Upper lobe of left lung (tissue), 6 donors: ENCODE results near the gene SCARB2. TPM values are rescaled to one million over a fixed set of nuclear protein-coding genes. Genes with fewer than 3 reads are reported as not detected.

ENCODE experiments used
- ATAC-seq, 2 donors: fragments of 200-7000 bp; cut with Tn5 transposase; one replicate each; pipeline ENCODE4 v1.9.1; 2022; ENCODE audit warnings: mild to moderate bottlenecking in 2 of 2, moderate library complexity in 2 of 2; ENCODE audit not compliant: low FRiP score in 2 of 2
- DNase-seq, 2 donors: peaks; one replicate each; pipeline ENCODE4 v3.0.0-alpha.2; 2019 to 2020
- H3K27ac ChIP-seq, 4 donors: fragments of 200-600 bp; sonication (generic); one replicate each; pipeline ENCODE4 v1.5.1; 2016 to 2019
- H3K27me3 ChIP-seq, 4 donors: fragments of 200-600 bp; sonication (generic); one replicate each; pipeline ENCODE4 v1.5.1; 2017 to 2019
- H3K36me3 ChIP-seq, 4 donors: fragments of 200-600 bp; sonication (generic); one replicate each; pipeline ENCODE4 v1.5.1; 2016 to 2019
- H3K4me1 ChIP-seq, 4 donors: fragments of 200-600 bp; sonication (generic); one replicate each; pipeline ENCODE4 v1.5.1; 2018 to 2019
- H3K4me3 ChIP-seq, 4 donors: fragments of 200-600 bp; sonication (generic); one replicate each; pipeline ENCODE4 v1.5.1; 2017 to 2019; ENCODE audit warnings: mild to moderate bottlenecking in 2 of 4, moderate library complexity in 1 of 4
- H3K9me3 ChIP-seq, 4 donors: fragments of 200-600 bp; sonication (generic); one replicate each; pipeline ENCODE4 v1.5.1; 2018 to 2019
- CTCF ChIP-seq, 6 experiments: fragments of 450-650 bp in 4 of 6; fragments of 200-600 bp in 2 of 6; sonication (generic) in 2 of 6; IDR thresholded peaks; one replicate each; pipeline ENCODE4 v1.5.1; 2016 to 2019; ENCODE audit warnings: antibody characterized with exemption in 6 of 6
- EP300 ChIP-seq, 4 donors: sonication (generic); formaldehyde crosslinking; IDR thresholded peaks; one replicate each; pipeline ENCODE4 v1.5.1; 2017; ENCODE audit warnings: antibody characterized with exemption in 4 of 4, control low read depth in 2 of 4
- POLR2A ChIP-seq, 4 donors: fragments of 450-650 bp; IDR thresholded peaks; one replicate each; pipeline ENCODE4 v1.5.1; 2016 to 2017; ENCODE audit warnings: antibody characterized with exemption in 4 of 4, mild to moderate bottlenecking in 2 of 4
- POLR2AphosphoS5 ChIP-seq, 2 donors: sonication (generic); formaldehyde crosslinking; IDR thresholded peaks; one replicate each; pipeline ENCODE4 v1.5.1; 2017; ENCODE audit warnings: antibody characterized with exemption in 2 of 2
- WGBS, 2 donors: methylation state at CpG; one replicate each; pipeline ENCODE4 v1.1.5; 2017 to 2018; 5-methylcytosine and 5-hydroxymethylcytosine counted together
- total RNA-seq, 6 donors: library from RNA; depleted of rRNA in 4 of 6; stranded (reverse); fragments of >200 nt in 4 of 6; gene quantifications; one replicate each; pipeline versions ENCODE4 v1.1.0 to v1.2.1, GENCODE V29; 2016 to 2021
- donor health status: DM: no; HTN: no; CAD: no; lungs with moderate emphysema.
- donor health status: DM: no; HTN: yes; CAD: no; lungs with severe emphysema.

SCARB2 gene
- total RNA-seq, 6 donors from 2014 or later, result 103 to 190 (median 174) TPM

GRCh38 chr4:76200771-76201231 lies 12.8 kb downstream of the SCARB2 start:
- DNase-seq, result peak in 1 of 2 donors; percentile 83
- WGBS, 2 donors, result 81 to 91% methylated on average over 4 of the region's 4 CpGs
- ATAC-seq, result peak in 1 of 2 donors; percentile 73
- no peaks in the 10 kb centered on the region for H3K9me3 ChIP-seq
- H3K27ac ChIP-seq, result peak overlapping the region; percentile 69 to 88 (median 76)
- H3K36me3 ChIP-seq, result no peaks in the 10 kb centered on the region
- no peaks in the 10 kb centered on the region for H3K27me3 ChIP-seq
- peaks cover 73 to 89% (median 82%) of the 10 kb centered on the region in 4 donors for H3K4me1 ChIP-seq
- TF ChIP-seq CTCF (IDR thresholded peaks at IDR 0.05) (no peak), POLR2AphosphoS5 (IDR thresholded peaks at IDR 0.05) (peak; percentile 38 to 49), EP300 (IDR thresholded peaks at IDR 0.05) (peak in 2 of 4 donors; percentile 13 to 83), POLR2A (IDR thresholded peaks at IDR 0.05) (no peak)
- H3K4me3 ChIP-seq, result no peak overlapping the region

GRCh38 chr4:76199664-76200211 lies 13.9 kb downstream of the SCARB2 start:
- ATAC-seq (no peak), DNase-seq (no peak)
- WGBS, 2 donors, result 21 to 29% methylated on average over 13 of the region's 13 CpGs
- Histone ChIP-seq H3K27ac (peak overlapping the region; percentile 69 to 88 (median 76)), H3K36me3 (peaks cover 0 to 10% (median 0%) of the 10 kb centered on the region in 4 donors), H3K9me3 (no peaks in the 10 kb centered on the region), H3K27me3 (no peaks in the 10 kb centered on the region), H3K4me1 (peaks cover 81 to 91% (median 84%) of the 10 kb centered on the region in 4 donors), H3K4me3 (no peak overlapping the region)
- TF ChIP-seq CTCF (IDR thresholded peaks at IDR 0.05) (no peak), POLR2AphosphoS5 (IDR thresholded peaks at IDR 0.05) (peak in 1 of 2 donors; percentile 3), POLR2A (IDR thresholded peaks at IDR 0.05) (no peak), EP300 (IDR thresholded peaks at IDR 0.05) (no peak)

GRCh38 chr4:76198411-76199237 lies 15.0 kb downstream of the SCARB2 start:
- ATAC-seq (peak; percentile 77 to 85), DNase-seq (peak in 1 of 2 donors; percentile 69)
- peaks cover 85 to 91% (median 87%) of the 10 kb centered on the region in 4 donors for H3K4me1 ChIP-seq
- no peak overlapping the region for H3K4me3 ChIP-seq
- 28 to 34% methylated on average over 4 of the region's 4 CpGs for WGBS, 2 donors
- H3K36me3 ChIP-seq, result peaks cover 0 to 19% (median 3%) of the 10 kb centered on the region in 4 donors
- no peaks in the 10 kb centered on the region for H3K27me3 ChIP-seq
- H3K27ac ChIP-seq, result peak overlapping the region; percentile 69 to 88 (median 76)
- H3K9me3 ChIP-seq, result no peaks in the 10 kb centered on the region
- TF ChIP-seq EP300 (IDR thresholded peaks at IDR 0.05) (no peak), CTCF (IDR thresholded peaks at IDR 0.05) (no peak), POLR2AphosphoS5 (IDR thresholded peaks at IDR 0.05) (peak; percentile 50 to 65), POLR2A (IDR thresholded peaks at IDR 0.05) (peak in 1 of 4 donors; percentile 33)

- TF ChIP-seq POLR2A (IDR thresholded peaks at IDR 0.05) (no peak), CTCF (IDR thresholded peaks at IDR 0.05) (no peak), POLR2AphosphoS5 (IDR thresholded peaks at IDR 0.05) (no peak), EP300 (IDR thresholded peaks at IDR 0.05) (no peak)
- DNase-seq, result peak; percentile 28 to 68
- peak overlapping the region; percentile 69 to 88 (median 76) for H3K27ac ChIP-seq
- H3K27me3 ChIP-seq, result no peaks in the 10 kb centered on the region
- peaks cover 0 to 3% (median 0%) of the 10 kb centered on the region in 4 donors for H3K9me3 ChIP-seq
- no peak overlapping the region for H3K4me3 ChIP-seq
- peaks cover 0 to 25% (median 8%) of the 10 kb centered on the region in 4 donors for H3K36me3 ChIP-seq
- H3K4me1 ChIP-seq, result peaks cover 84 to 92% (median 89%) of the 10 kb centered on the region in 4 donors
- ATAC-seq, result peak; percentile 44 to 68
- 21 to 36% methylated on average over 5 of the region's 5 CpGs for WGBS, 2 donors
Observed at GRCh38 chr4:76197971-76198410, 15.6 kb downstream of the SCARB2 start.
